Fibroblast of peridontal ligament (primary cell): Measurements from ENCODE around the gene ING3.
A peak's percentile ranks its signal among the peaks of the same experiment; 100 is the strongest.
"Not testable (repeated sequence)": the region's sequence is repeated elsewhere in the genome, so short reads cannot be mapped to it uniquely, and the experiment has no call there.

ENCODE experiments used
- DNase-seq: peaks from one replicate; pipeline ENCODE4 v3.0.0-alpha.2; 2010; ENCODE audit errors: extremely low read depth

ING3 gene

GRCh38 chr7:120951309-120951699 lies 727 bp downstream of the ING3 start:
- DNase-seq, result no peak

GRCh38 chr7:120951826-120952225 lies 1.2 kb downstream of the ING3 start:
- no peak for DNase-seq

GRCh38 chr7:120955577-120956149 lies 5.1 kb downstream of the ING3 start:
- no peak for DNase-seq

GRCh38 chr7:120959929-120960484 lies 9.4 kb downstream of the ING3 start:
- DNase-seq, result no peak

- DNase-seq, result no peak
These were observed 10.1 kb downstream of the ING3 start for GRCh38 chr7:120960714-120961113.

- DNase-seq, result peak; percentile 35
These were observed 11.1 kb downstream of the ING3 start for GRCh38 chr7:120961638-120962173.

- no peak for DNase-seq
These were observed 13.5 kb downstream of the ING3 start for GRCh38 chr7:120964088-120964487.

- no peak for DNase-seq
These were observed 16.4 kb downstream of the ING3 start for GRCh38 chr7:120966961-120967360.

GRCh38 chr7:120973849-120974248 lies 23.3 kb downstream of the ING3 start:
- DNase-seq, result no peak

GRCh38 chr7:120979765-120980499 lies 29.4 kb downstream of the ING3 start:
- peak; percentile 92 for DNase-seq

GRCh38 chr7:120981117-120981516 lies 30.5 kb downstream of the ING3 start:
- no peak for DNase-seq

GRCh38 chr7:120981888-120982615 lies 31.5 kb downstream of the ING3 start:
- peak; percentile 93 for DNase-seq

GRCh38 chr7:120983592-120983991 lies 33.0 kb downstream of the ING3 start:
- not testable (repeated sequence) for DNase-seq

- DNase-seq, result no peak
These were observed 33.8 kb downstream of the ING3 start for GRCh38 chr7:120984406-120984805.

GRCh38 chr7:120985130-120985758 lies 34.7 kb downstream of the ING3 start:
- no peak for DNase-seq

GRCh38 chr7:120985839-120986238 lies 35.3 kb downstream of the ING3 start:
- DNase-seq, result no peak

GRCh38 chr7:120986650-120987049 lies 36.1 kb downstream of the ING3 start:
- no peak for DNase-seq

- no peak for DNase-seq
These were observed 36.7 kb downstream of the ING3 start for GRCh38 chr7:120987280-120987679.

GRCh38 chr7:120987683-120988590 lies 37.4 kb downstream of the ING3 start:
- peak; percentile 97 for DNase-seq

GRCh38 chr7:120988591-120989256 lies 38.1 kb downstream of the ING3 start, which contains the start of gene CPED1:
Gene CPED1 (plus strand): TSS chr7:120988711. CDS start chr7:120989622, 911 bp downstream.
- peak; percentile 96 for DNase-seq
